HCT116 (cell line): ENCODE results near the gene PIP5KL1.

Source experiments
- ATF3 ChIP-seq: IDR thresholded peaks from 2 replicates; pipeline ENCODE4 v1.6.1; 2012
- CTCF ChIP-seq, 3 experiments: fragments of 200-600 bp in 1 of 3; sonication (generic) in 1 of 3; IDR thresholded peaks in 2 of 3; conservative IDR thresholded peaks in 1 of 3; 2 replicates each; pipeline ENCODE4 v1.5.1; 2012 to 2017; ENCODE audit warnings: low read depth in 2 of 3, low read length in 2 of 3, antibody characterized with exemption in 1 of 3, borderline replicate concordance in 1 of 3, control low read depth in 1 of 3, mild to moderate bottlenecking in 1 of 3, mixed read lengths in 1 of 3, mixed run types in 1 of 3, moderate library complexity in 1 of 3; ENCODE audit not compliant: insufficient read depth in 1 of 3
- EGR1 ChIP-seq: IDR thresholded peaks from 2 replicates; pipeline ENCODE4 v1.6.1; 2012; ENCODE audit warnings: low read depth
- EZH2phosphoT487 ChIP-seq: fragments of 200-600 bp; IDR thresholded peaks from 2 replicates; pipeline ENCODE4 v1.6.1; 2018; ENCODE audit warnings: antibody characterized with exemption, borderline replicate concordance
- MAX ChIP-seq: IDR thresholded peaks from 2 replicates; pipeline ENCODE4 v1.6.1; 2012
- POLR2A ChIP-seq: IDR thresholded peaks from 2 replicates; pipeline ENCODE4 v1.7.0; 2011; ENCODE audit warnings: borderline replicate concordance; ENCODE audit not compliant: insufficient read depth, insufficient read length; ENCODE audit errors: extremely low read depth
- ZNF274 ChIP-seq: fragments of 200-500 bp; sonication (Bioruptor generic); IDR thresholded peaks from 2 replicates; pipeline ENCODE4 v1.6.1; 2014; ENCODE audit warnings: mild to moderate bottlenecking, low read depth, low read length, inconsistent platforms

DNA sequence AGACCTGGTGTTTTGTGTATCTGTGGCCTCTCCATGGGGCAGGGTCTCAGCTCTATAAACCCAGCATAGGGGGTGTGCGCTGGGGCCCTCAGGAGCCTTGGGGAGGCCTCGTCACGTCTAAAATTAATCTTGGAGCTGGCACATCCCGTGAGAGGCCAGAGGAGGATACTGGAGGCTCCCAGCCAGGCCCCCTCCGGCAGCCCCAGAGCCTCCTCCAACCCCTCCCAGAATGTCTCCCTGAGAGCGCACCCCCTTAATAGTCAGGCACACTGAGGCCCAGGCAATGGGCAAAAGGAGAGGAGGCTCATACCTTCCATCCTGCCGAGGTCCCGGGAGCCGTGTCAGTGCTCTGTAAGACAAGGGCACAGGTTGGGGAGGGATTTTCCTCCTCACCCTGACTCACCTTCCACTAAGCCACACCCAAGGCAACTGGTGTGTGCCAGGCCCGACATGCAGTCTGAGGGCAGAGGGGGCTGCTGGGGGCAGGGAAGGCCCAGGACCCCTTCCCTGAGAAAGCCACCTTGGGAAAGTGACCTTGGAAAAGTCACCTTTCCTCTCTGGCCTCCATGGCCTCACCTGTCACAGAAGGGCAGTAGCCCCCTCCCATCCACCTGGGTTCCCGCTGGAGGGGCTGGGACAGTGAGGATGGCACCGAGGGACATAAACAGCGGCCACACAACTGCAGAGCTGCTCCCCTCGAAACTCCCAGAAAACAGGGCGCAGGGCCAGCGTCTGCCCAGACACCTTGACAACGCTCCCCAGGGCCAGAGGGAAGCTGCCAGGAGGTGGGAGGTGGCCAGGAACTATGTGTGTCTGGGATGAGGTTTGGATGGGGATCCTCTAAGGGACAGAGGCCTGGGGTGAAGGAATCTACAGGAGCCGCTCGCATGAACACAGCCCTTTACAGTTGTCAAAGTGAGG is 56.0 kb downstream of the PIP5KL1 start:
- no peak for TF ChIP-seq CTCF (IDR thresholded peaks at IDR 0.05 in 2 of 3, conservative IDR thresholded peaks at IDR 0.05 in 1 of 3; ENCODE audit: borderline replicate concordance in 1 of 3, insufficient read depth in 1 of 3, low read depth in 2 of 3, low read length in 2 of 3)
- no peak for TF ChIP-seq EGR1
- TF ChIP-seq MAX: no peak
- TF ChIP-seq EZH2phosphoT487: no peak
- TF ChIP-seq POLR2A: no peak
- TF ChIP-seq ZNF274: no peak
- no peak for TF ChIP-seq ATF3
